ENCODE data around the gene BAIAP2L2.
"Not testable (repeated sequence)": the region's sequence is repeated elsewhere in the genome, so short reads cannot be mapped to it uniquely, and the experiment has no call there.

The BAIAP2L2 gene

DNA sequence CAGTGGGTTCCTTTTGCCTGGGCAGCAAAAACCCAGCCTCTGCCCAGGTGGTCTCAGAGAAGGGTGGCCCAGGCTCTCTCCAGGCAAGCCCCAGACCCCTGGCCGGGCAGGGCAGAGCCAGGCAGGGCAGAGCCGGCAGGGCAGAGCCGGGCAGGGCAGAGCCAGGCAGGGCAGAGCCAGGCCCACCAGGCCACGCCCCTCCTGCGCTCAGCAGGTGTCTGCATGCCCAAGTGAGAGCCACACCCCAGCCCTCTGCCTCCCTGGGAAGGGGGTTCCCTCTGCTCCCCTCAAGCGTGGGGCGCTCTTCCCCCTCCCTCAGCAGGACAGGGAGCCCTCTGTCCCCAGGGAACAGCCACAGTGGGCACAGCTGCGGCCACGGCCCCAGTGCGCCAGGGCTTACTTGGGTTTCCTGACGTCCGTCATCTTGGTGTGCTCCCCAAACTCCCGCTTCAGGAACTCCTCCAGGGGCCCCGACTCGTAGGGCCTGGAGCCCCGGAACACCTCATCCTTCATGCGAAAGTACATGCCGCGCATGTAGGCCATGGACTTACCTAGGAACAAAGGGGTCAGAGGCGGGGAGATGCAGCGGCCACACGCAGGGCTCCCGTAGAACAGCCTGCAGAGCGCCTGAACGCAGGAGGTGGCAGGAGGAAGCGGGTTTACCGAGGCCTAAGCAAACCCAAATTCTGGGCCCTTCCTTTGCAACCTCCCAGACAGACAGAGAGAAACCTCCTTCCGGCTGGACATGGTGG, 10.1 kb upstream of the BAIAP2L2 start:
- no peak overlapping the region for H3K27ac Mint-ChIP-seq
- H3K36me3 Mint-ChIP-seq: peaks cover 1% of the 10 kb centered on the region
- no peaks in the 10 kb centered on the region for H3K27me3 Mint-ChIP-seq
- peaks cover 2% of the 10 kb centered on the region for H3K4me1 Mint-ChIP-seq
- ATAC-seq (ENCODE audit: low read depth) (no peak), DNase-seq (ENCODE audit: low spot score in 2 of 2) (no peak)
- H3K9me3 Mint-ChIP-seq: no peaks in the 10 kb centered on the region
- H3K4me3 Mint-ChIP-seq: no peak overlapping the region

DNA sequence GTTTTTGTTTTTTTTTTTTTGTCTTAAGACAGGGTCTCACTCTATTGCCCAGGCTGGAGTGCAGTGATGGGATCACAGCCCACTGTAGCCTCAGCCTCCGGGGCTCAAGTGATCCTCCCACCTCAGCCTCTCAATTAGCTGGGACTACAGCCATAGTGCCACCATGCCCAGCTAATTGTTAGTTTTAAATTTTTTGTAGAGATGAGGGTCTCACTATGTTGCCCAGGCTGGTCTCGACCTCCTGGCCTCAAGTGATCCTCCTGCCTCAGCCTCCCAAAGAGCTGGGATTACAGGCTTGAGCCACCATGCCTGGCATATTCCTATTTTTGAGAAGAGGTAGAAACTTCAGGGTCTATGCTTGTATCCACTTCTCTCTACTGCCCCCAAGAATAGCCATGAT, 8.3 kb upstream of the BAIAP2L2 start:
- not testable (repeated sequence) for ATAC-seq (ENCODE audit: low read depth); H3K9me3 Mint-ChIP-seq; H3K27ac Mint-ChIP-seq; DNase-seq (ENCODE audit: low spot score in 2 of 2); H3K36me3 Mint-ChIP-seq; H3K27me3 Mint-ChIP-seq; H3K4me3 Mint-ChIP-seq; H3K4me1 Mint-ChIP-seq

DNA sequence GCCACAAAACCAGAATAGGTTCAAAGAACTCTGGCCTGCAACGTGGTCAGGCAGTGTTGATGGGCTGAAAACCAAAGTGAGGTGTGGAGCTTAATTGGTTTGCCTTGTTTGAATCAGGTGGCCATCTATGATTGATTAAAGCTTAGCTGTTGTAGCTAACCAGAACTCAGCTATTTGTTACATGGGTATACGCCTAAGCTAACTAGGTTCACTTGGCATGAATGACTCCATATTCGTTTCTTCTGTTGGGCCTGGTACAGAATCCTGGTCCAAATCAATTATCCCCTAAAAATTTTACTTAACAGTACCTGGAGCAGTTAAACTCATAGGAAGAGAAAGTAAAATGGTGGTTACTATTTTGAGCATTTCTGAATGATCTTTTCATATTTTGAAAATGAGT, 7.7 kb upstream of the BAIAP2L2 start:
- Mint-ChIP-seq H3K9me3 (no peaks in the 10 kb centered on the region), H3K27ac (no peak overlapping the region), H3K36me3 (peaks cover 1% of the 10 kb centered on the region), H3K27me3 (no peaks in the 10 kb centered on the region), H3K4me3 (no peak overlapping the region), H3K4me1 (peaks cover 4% of the 10 kb centered on the region)
- DNase-seq (ENCODE audit: low spot score in 2 of 2) (no peak), ATAC-seq (ENCODE audit: low read depth) (no peak)

DNA sequence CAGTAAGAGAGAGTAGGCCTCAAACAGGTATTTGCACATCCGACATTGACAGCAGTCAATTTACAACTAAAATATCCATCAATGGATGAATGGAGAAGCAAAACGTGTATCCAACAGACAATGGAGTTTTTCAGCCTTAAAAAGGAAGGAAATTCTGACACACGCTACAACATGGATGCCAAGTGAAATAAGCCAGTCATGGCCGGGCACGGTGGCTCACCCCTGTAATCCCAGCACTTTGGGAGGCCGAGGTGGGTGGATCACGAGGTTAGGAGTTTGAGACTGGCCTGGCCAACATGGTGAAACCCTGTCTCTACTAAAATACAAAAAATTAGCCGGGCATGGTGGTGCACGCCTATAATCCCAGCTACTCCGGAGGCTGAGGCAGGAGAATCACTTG, 7.1 kb upstream of the BAIAP2L2 start:
- DNase-seq (ENCODE audit: low spot score in 2 of 2); H3K27ac Mint-ChIP-seq; H3K9me3 Mint-ChIP-seq; H3K4me3 Mint-ChIP-seq; H3K27me3 Mint-ChIP-seq; H3K4me1 Mint-ChIP-seq; H3K36me3 Mint-ChIP-seq; ATAC-seq (ENCODE audit: low read depth): not testable (repeated sequence)

DNA sequence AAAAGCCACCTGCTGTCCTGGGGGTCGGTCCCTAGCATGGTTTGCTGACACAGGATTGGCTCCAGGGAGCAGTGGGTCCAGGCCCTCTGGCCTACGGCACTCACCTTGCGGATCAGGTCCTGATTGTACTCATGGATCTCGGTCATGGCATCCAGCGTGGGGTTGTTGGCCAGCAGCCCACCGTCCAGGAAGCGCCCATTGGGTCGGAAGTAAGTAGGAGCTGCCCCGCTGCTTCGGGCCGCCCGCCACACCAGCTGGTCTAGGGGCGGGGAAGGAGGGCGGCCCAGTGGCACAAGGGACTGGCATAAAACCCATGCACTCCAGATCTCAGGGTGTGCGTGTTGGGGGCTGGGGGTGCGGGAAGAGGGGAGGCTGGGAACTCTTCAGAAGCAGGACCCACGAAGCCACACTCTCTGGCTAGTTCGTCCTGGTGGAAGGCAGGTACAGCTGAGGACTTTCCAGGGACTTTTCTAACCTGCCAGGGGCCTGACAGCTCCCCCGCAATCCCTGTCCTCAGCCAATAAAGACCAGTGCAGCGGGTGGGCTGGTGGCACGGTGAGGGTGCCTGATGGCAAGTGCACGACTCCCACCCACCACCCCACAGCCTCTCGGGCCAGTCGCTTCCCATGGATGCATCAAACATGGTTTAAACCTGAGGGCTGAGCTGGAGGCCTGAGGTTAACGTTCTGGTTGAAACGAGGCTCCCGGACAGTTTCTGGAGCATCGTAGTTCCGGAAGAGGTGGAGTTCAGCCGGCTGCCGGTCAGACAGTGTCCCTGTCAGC, 5.1 kb upstream of the BAIAP2L2 start:
- no peak for DNase-seq (ENCODE audit: low spot score in 2 of 2)
- Mint-ChIP-seq H3K27me3 (no peaks in the 10 kb centered on the region), H3K36me3 (peaks cover 4% of the 10 kb centered on the region), H3K4me3 (no peak overlapping the region), H3K4me1 (peaks cover 4% of the 10 kb centered on the region), H3K27ac (no peak overlapping the region), H3K9me3 (no peaks in the 10 kb centered on the region)
- ATAC-seq (ENCODE audit: low read depth): no peak

DNA sequence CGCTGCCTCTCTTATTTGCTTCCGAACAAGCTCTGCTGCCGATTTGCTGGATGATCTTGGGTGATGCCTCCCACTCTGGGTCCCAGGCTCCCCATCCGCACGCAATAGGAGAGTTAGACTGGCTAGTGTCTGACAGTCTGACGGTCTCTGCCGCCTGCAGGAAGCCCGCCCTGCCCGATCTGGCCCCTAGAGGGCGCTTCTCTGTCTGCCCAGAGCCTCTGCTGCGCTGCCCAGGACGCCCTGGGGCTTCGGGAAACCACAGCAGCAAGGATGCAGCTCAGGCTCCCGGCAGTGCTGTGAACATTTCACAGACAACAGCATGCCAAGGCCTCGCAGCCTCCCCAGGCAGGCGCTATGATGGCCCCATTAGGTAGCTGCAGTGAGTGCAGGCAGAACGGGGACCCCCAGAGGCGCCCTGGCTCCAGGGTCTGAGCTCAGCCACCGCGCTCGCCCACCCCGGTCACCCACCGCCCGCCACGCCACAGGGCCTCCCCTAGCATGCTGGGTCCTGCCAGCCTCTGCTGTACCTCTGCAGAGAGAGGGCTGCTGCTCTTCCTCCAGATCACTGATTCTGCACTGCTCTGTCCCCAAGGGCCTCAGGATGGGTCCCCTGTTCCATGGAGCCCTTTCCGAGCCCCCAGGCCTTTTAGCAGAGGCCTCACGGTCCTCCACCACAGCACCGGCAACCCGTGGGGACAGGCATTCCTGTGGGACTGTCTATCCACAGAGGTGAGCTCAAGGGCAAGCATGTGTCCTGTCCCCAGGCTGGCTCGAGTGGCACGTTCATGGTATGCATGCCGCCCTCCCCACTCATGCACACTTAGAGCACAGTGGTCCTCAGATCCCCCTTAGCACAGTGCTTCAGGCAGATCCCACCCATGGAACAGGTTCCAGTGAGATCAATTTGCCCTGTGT, 4.3 kb upstream of the BAIAP2L2 start:
- ATAC-seq (ENCODE audit: low read depth) (peak; percentile 86), DNase-seq (ENCODE audit: low spot score in 2 of 2) (peak; percentile 77 to 78)
- Mint-ChIP-seq H3K4me1 (peaks cover 3% of the 10 kb centered on the region), H3K27ac (no peak overlapping the region), H3K9me3 (peaks cover 1% of the 10 kb centered on the region), H3K4me3 (no peak overlapping the region), H3K36me3 (peaks cover 5% of the 10 kb centered on the region), H3K27me3 (no peaks in the 10 kb centered on the region)

DNA sequence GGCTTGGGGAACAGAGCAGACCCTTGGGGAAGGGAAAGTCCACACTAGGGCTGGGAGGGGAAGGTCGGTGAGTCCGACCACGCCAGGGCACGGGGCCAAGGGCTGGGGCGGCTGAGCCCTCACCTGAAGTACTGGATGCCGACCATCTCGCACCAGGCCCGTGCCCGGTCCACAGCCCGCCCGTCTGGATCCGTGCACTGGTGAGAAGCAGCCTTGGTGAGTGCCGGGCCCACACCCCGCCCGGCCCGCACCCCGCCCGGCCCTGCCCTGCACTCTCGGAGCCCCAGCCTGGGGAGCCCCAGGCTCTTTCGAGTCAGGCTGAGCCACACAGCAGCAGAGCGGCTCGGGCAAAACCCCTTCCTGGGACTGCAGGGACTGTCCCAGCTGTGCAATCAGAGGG, 1.9 kb upstream of the BAIAP2L2 start:
- Mint-ChIP-seq H3K4me3 (no peak overlapping the region), H3K27ac (no peak overlapping the region), H3K27me3 (no peaks in the 10 kb centered on the region), H3K9me3 (peaks cover 2% of the 10 kb centered on the region), H3K4me1 (peaks cover 4% of the 10 kb centered on the region), H3K36me3 (peaks cover 12% of the 10 kb centered on the region)
- no peak for ATAC-seq (ENCODE audit: low read depth)
- no peak for DNase-seq (ENCODE audit: low spot score in 2 of 2)

DNA sequence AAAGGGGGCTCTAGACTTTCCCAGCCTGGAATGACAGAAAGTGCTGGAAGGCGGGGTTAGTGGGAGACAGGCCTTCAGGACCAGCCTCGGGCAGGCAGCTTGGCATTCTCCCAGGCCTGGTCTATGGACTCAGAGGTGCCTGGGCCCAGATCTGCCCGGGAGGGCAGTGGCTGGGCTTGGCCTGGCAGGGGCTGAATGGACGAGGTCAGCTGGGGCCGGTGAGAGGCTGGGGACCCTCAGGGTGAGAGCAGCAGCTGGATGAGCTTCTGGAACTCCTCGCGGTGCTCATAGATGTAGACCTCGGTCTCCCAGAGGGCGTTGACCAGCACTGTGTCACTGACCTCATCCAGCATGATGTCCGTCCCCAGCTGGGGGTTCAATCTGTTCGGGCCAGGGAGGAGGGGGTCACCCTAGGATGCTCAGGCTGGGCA, 1.5 kb upstream of the BAIAP2L2 start:
- H3K9me3 Mint-ChIP-seq: peaks cover 2% of the 10 kb centered on the region
- H3K4me3 Mint-ChIP-seq: no peak overlapping the region
- ATAC-seq (ENCODE audit: low read depth) (no peak), DNase-seq (ENCODE audit: low spot score in 2 of 2) (no peak)
- peaks cover 4% of the 10 kb centered on the region for H3K4me1 Mint-ChIP-seq
- peaks cover 12% of the 10 kb centered on the region for H3K36me3 Mint-ChIP-seq
- H3K27me3 Mint-ChIP-seq: no peaks in the 10 kb centered on the region
- no peak overlapping the region for H3K27ac Mint-ChIP-seq

DNA sequence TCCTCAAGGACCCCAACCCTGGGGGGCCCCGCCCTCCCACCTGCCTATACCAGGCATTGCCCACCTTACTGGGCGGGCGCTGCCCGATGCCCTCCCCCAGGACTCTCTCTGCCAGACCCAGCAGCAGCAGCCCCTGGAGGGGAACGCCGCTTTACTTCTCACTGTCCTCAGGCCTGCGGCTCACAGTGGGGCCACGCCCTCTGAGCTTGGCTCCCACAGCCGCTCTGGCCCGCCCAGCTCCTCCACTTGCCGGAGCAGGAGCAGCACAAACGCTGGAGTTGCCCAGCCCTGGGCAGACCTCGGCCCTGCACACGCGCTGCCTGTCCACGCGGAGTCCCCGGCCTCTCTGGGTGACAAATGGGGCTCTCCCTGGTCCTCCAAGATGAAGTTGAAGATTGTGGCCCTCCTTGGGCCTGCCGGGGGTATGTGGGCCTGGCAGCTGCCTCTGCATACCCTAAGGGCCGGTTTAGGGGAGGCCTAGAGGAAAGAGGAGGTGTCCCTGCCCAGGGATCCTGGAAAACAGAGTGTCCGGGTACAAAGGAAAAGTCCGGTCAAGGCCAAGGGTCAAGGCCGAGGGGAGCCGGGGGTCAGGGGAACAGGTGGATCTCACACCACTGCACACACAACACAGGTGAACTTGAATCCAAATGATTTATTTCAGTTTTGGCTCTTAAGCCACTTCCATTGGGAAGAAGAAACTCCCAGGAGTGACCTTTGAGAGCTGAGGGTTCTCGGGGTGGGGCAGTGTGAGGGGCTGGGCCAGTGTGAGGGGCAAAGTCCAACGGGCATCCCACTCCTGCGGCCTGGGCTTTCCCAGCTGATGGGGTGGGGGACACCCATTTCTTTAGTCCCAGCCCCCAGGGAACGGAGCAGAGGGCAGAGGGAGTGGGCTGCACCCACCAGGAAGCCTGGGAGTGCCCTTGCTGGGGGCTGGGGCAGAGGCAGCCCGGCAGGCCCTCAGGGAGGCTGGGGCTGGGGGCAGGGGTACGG, 674 bp upstream of the BAIAP2L2 start:
- Mint-ChIP-seq H3K4me3 (no peak overlapping the region), H3K9me3 (peaks cover 2% of the 10 kb centered on the region), H3K27ac (no peak overlapping the region), H3K4me1 (peaks cover 4% of the 10 kb centered on the region), H3K27me3 (no peaks in the 10 kb centered on the region), H3K36me3 (peaks cover 12% of the 10 kb centered on the region)
- ATAC-seq (ENCODE audit: low read depth) (no peak), DNase-seq (ENCODE audit: low spot score in 2 of 2) (no peak)

DNA sequence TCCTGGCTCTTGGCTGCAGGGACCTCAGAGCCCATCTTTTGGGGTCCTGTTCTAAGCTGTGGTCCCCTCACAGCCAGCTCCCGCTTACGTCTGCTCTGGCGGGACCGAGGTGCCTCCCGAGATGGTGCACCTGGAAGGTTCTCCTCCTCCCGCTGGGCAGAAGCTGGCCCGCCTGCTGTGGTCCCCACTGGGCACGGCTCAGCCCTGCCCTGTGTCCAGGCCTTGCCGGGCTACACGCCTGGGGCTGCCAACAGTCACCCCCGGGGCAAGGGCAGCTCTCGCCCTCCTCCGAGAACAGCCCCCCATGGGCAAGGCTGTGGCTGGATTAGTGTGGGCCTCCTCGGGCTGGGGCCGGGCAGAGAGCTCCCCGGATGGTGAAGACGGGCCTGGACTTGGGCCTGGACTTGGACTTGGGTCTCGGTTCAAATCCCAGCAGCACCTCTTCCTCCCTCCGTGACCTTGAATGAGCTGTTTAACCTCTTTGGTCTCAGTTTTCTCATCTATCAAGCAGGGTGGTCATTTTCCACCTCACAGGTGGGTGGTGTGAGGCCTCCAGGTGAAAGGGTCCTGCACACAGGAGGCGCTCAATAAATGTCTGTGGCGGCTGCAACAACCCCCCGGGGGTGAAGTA, 998 bp downstream of the BAIAP2L2 start:
- H3K9me3 Mint-ChIP-seq: peaks cover 2% of the 10 kb centered on the region
- no peak overlapping the region for H3K4me3 Mint-ChIP-seq
- H3K36me3 Mint-ChIP-seq: peaks cover 12% of the 10 kb centered on the region
- ATAC-seq (ENCODE audit: low read depth) (peak; percentile 20), DNase-seq (ENCODE audit: low spot score in 2 of 2) (peak in 1 of 2 donors; percentile 19)
- H3K27me3 Mint-ChIP-seq: no peaks in the 10 kb centered on the region
- H3K27ac Mint-ChIP-seq: peak overlapping the region; percentile 87
- peaks cover 4% of the 10 kb centered on the region for H3K4me1 Mint-ChIP-seq

DNA sequence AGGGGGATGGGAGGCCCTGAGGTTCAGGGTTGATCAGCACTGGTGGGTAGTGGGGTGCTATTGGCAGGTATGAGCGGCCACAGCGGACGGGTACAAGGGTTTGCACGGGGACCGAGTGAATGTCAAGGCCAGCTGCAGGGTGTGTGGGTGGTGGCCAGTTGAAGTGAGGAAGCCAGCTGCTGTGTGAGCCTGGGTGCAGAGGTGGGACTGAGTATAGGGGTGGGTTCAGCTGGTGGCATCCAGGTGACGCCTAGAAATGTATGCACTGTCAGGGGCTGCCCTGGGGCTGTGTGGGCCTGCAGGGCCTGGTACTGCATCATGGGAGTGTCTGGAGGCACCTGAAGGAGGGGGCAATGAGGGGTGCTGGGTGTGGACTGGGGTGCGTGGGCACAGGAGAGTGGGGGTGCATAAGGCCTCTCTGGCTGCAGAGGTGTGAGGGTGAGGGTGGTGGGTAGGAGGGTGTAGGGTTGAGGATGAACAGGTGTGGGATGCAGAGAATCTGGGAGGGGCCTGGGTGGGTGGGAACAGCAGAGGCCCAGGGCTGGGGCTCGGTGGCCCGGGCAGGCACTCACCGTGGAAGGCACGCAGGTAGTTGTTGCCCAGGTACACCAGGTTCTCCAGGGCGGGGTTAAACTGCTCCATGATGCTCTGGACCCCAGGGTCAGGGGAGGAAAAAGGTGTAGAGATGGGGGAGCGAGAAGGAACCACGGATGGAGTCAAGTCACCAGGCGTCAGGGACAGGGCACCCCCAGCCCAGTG, 1.7 kb downstream of the BAIAP2L2 start:
- no peak overlapping the region for H3K4me3 Mint-ChIP-seq
- H3K27ac Mint-ChIP-seq: peak overlapping the region; percentile 67
- peaks cover 14% of the 10 kb centered on the region for H3K36me3 Mint-ChIP-seq
- H3K4me1 Mint-ChIP-seq: peaks cover 2% of the 10 kb centered on the region
- no peak for DNase-seq (ENCODE audit: low spot score in 2 of 2)
- H3K27me3 Mint-ChIP-seq: no peaks in the 10 kb centered on the region
- ATAC-seq (ENCODE audit: low read depth): peak; percentile 22
- peaks cover 2% of the 10 kb centered on the region for H3K9me3 Mint-ChIP-seq

Measured in memory B cell (primary cell).